GM23338 (cell line): ENCODE measurements around the gene C6orf15. TPM values are rescaled to one million over a fixed set of nuclear protein-coding genes. Genes with fewer than 3 reads are reported as not detected.

Experiments
- ATAC-seq: fragments of 200-7000 bp; cut with Tn5 transposase; 3 replicates; pipeline ENCODE4 v1.9.1; 2020
- DNase-seq: peaks from one replicate; pipeline ENCODE4 v3.0.0-alpha.2; 2015; ENCODE audit warnings: low spot score
- H2AFZ ChIP-seq: fragments of 200-600 bp; sonication (generic); 2 replicates; pipeline ENCODE4 v1.8.0; 2016; ENCODE audit warnings: antibody characterized with exemption, mild to moderate bottlenecking, moderate library complexity
- H3F3A ChIP-seq: fragments of 200-600 bp; sonication (generic); replicated peaks from 2 replicates; pipeline ENCODE4 v1.8.0; 2017; ENCODE audit warnings: antibody characterized with exemption, mixed run types, low read depth
- H3K27ac ChIP-seq: fragments of 200-600 bp; sonication (generic); 2 replicates; pipeline ENCODE4 v1.6.1; 2016; ENCODE audit warnings: low read depth
- H3K27me3 ChIP-seq: fragments of 200-600 bp; sonication (generic); 2 replicates; pipeline ENCODE4 v1.8.0; 2016; ENCODE audit warnings: mild to moderate bottlenecking, mixed run types, moderate library complexity; ENCODE audit not compliant: insufficient read depth
- H3K36me3 ChIP-seq: fragments of 200-600 bp; sonication (generic); 2 replicates; pipeline ENCODE4 v1.8.0; 2016; ENCODE audit warnings: mild to moderate bottlenecking; ENCODE audit not compliant: insufficient read depth
- H3K4me1 ChIP-seq: fragments of 200-600 bp; sonication (generic); 2 replicates; pipeline ENCODE4 v1.8.0; 2016; ENCODE audit warnings: mild to moderate bottlenecking, moderate library complexity; ENCODE audit not compliant: insufficient read depth
- H3K4me2 ChIP-seq: fragments of 200-600 bp; sonication (generic); 2 replicates; pipeline ENCODE4 v1.7.1; 2017; ENCODE audit warnings: mixed run types
- H3K4me3 ChIP-seq: fragments of 200-600 bp; sonication (generic); 2 replicates; pipeline ENCODE4 v1.6.1; 2016; ENCODE audit warnings: mixed run types
- H3K79me2 ChIP-seq: fragments of 200-600 bp; sonication (generic); replicated peaks from 2 replicates; pipeline ENCODE4 v1.8.0; 2017; ENCODE audit warnings: mild to moderate bottlenecking; ENCODE audit not compliant: insufficient read depth
- H3K9me2 ChIP-seq: fragments of 200-600 bp; sonication (generic); 2 replicates; pipeline ENCODE4 v1.8.0; 2017; ENCODE audit not compliant: insufficient read depth
- H4K20me1 ChIP-seq: fragments of 200-600 bp; sonication (generic); replicated peaks from 2 replicates; pipeline ENCODE4 v1.8.0; 2017; ENCODE audit warnings: mild to moderate bottlenecking; ENCODE audit not compliant: insufficient read depth
- H3K27ac Mint-ChIP-seq: 2 replicates; pipeline ENCODE4 v1.8.0; 2020; ENCODE audit warnings: inconsistent platforms, mild to moderate bottlenecking, moderate library complexity, mixed read lengths
- H3K27me3 Mint-ChIP-seq: 3 replicates; pipeline ENCODE4 v1.8.0; 2022; ENCODE audit warnings: low read depth, mild to moderate bottlenecking, moderate library complexity, mixed read lengths, inconsistent platforms; ENCODE audit not compliant: insufficient read depth, poor library complexity
- H3K36me3 Mint-ChIP-seq: 3 replicates; pipeline ENCODE4 v1.8.0; 2021; ENCODE audit warnings: low read depth, mild to moderate bottlenecking, inconsistent platforms, moderate library complexity, mixed read lengths
- H3K4me1 Mint-ChIP-seq: 3 replicates; pipeline ENCODE4 v1.8.0; 2020; ENCODE audit warnings: mild to moderate bottlenecking, inconsistent platforms, mixed read lengths
- H3K4me3 Mint-ChIP-seq: 3 replicates; pipeline ENCODE4 v1.8.0; 2021; ENCODE audit warnings: moderate library complexity, mild to moderate bottlenecking, inconsistent platforms, mixed read lengths
- H3K9me3 Mint-ChIP-seq: 3 replicates; pipeline ENCODE4 v1.8.0; 2020; ENCODE audit warnings: moderate library complexity, mild to moderate bottlenecking, inconsistent platforms, mixed read lengths
- CREB1 ChIP-seq: fragments of 250-450 bp; sonication (Bioruptor Pico); IDR thresholded peaks from 2 replicates; pipeline ENCODE4 v1.5.0; 2020; ENCODE audit warnings: low read depth, mild to moderate bottlenecking, moderate library complexity
- EZH2 ChIP-seq: fragments of 200-600 bp; sonication (generic); IDR thresholded peaks from one replicate; pipeline ENCODE4 v1.8.0; 2017; ENCODE audit warnings: antibody characterized with exemption, mild to moderate bottlenecking, low read depth; ENCODE audit not compliant: unreplicated experiment
- EZH2phosphoT487 ChIP-seq: fragments of 200-600 bp; sonication (generic); IDR thresholded peaks from one replicate; pipeline ENCODE4 v1.8.1; 2018; ENCODE audit warnings: antibody characterized with exemption; ENCODE audit not compliant: unreplicated experiment
- JUNB ChIP-seq: IDR thresholded peaks from one replicate; pipeline ENCODE4 v1.6.1; 2016; ENCODE audit warnings: antibody characterized with exemption; ENCODE audit not compliant: unreplicated experiment
- NANOG ChIP-seq: IDR thresholded peaks from 2 replicates; pipeline ENCODE4 v1.6.1; 2016; ENCODE audit warnings: antibody characterized with exemption, borderline replicate concordance
- POLR2AphosphoS5 ChIP-seq: IDR thresholded peaks from 2 replicates; pipeline ENCODE4 v1.6.1; 2016; ENCODE audit warnings: antibody characterized with exemption, low read depth
- REST ChIP-seq: IDR thresholded peaks from one replicate; pipeline ENCODE4 v1.6.1; 2018; ENCODE audit warnings: antibody characterized with exemption; ENCODE audit not compliant: unreplicated experiment
- STAT1 ChIP-seq: IDR thresholded peaks from one replicate; pipeline ENCODE4 v1.6.1; 2016; ENCODE audit warnings: antibody characterized with exemption; ENCODE audit not compliant: unreplicated experiment
- ZNF114 ChIP-seq: fragments of 250-450 bp; sonication (Bioruptor Pico); IDR thresholded peaks from 2 replicates; pipeline ENCODE4 v1.5.0; 2020; ENCODE audit warnings: mild to moderate bottlenecking, moderate library complexity
- ZNF331 ChIP-seq: fragments of 250-450 bp; sonication (Bioruptor Pico); IDR thresholded peaks from 2 replicates; pipeline ENCODE4 v1.5.0; 2020; ENCODE audit warnings: low read depth, mild to moderate bottlenecking, moderate library complexity
- ZNF462 ChIP-seq: fragments of 250-450 bp; sonication (Bioruptor Pico); IDR thresholded peaks from 2 replicates; pipeline ENCODE4 v1.5.0; 2020; ENCODE audit warnings: mild to moderate bottlenecking, moderate library complexity
- polyA plus RNA-seq: library from polyadenylated mRNA; unstranded; fragments of >200 nt; fragmentation: Nextera tagmentation; extraction: Ambion mirVana; gene quantifications from 2 replicates; pipeline ENCODE4 v1.2.1, GENCODE V29; 2016
- total RNA-seq: library from RNA; depleted of rRNA; stranded (reverse); fragments of >200 nt; shearing (Covaris generic); gene quantifications from 2 replicates; pipeline ENCODE4 v1.2.3, GENCODE V29; 2014
- TF ChIP-seq, protein P1 (sequence below): IDR thresholded peaks from 2 replicates; pipeline ENCODE4 v1.6.1; 2016; ENCODE audit warnings: antibody characterized with exemption
- TF ChIP-seq, protein P2 (sequence below), 2 experiments: fragments of 200-600 bp in 1 of 2; sonication (generic) in 1 of 2; conservative IDR thresholded peaks; 2 replicates each; pipeline versions ENCODE4 v1.5.1 to v1.6.1; 2016 to 2017; ENCODE audit warnings: antibody characterized with exemption in 2 of 2, low read depth in 2 of 2, mild to moderate bottlenecking in 2 of 2, moderate library complexity in 1 of 2

C6orf15 gene
- total and polyA plus RNA-seq, 2 experiments from 2014 or later = not detected

DNA sequence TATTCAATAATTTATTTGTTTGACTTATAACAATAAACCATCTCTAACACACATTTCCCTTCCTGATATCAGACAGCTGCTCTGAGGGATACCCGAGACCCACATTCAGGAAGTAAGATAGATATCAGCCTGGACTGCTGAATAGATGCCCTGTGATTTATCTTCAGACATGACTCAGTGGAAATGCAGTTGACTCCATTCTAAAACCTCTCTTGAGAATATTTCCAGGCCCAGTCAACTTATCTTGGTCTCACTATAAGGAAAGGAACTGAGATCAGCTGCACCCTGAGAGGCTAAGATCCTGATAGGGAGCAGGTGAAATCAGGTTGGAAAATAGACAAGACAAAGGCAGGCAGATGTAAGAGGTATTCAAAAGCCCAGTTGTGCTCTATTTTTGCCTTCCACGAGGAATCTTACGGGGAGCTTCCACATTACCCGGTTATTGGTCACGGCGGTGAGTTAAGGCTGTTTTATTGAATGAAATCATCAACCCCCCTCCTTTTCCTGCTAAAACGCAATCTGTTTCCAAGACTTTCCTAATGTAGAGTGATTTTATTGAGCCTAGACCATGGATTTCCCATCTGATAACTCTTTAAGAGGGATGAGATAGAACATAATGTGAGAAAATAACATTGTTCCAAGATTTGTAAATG, 25.5 kb downstream of the C6orf15 start:
- no peaks in the 10 kb centered on the region for H4K20me1 ChIP-seq
- H3K27me3 ChIP-seq = no peaks in the 10 kb centered on the region
- H2AFZ ChIP-seq = no peak overlapping the region
- no peaks in the 10 kb centered on the region for H3K4me1 ChIP-seq
- H3K4me1 Mint-ChIP-seq = peaks cover 8% of the 10 kb centered on the region
- no peak overlapping the region for H3K27ac Mint-ChIP-seq
- H3K4me2 ChIP-seq = no peak overlapping the region
- H3K4me3 Mint-ChIP-seq = no peak overlapping the region
- no peak for DNase-seq
- H3K79me2 ChIP-seq = no peaks in the 10 kb centered on the region
- H3K27ac ChIP-seq = no peak overlapping the region
- H3K4me3 ChIP-seq = no peak overlapping the region
- H3K27me3 Mint-ChIP-seq = peaks cover 11% of the 10 kb centered on the region
- ATAC-seq = no peak
- no peaks in the 10 kb centered on the region for H3K9me3 Mint-ChIP-seq
- H3F3A ChIP-seq = no peaks in the 10 kb centered on the region
- H3K36me3 ChIP-seq = no peaks in the 10 kb centered on the region
- no peaks in the 10 kb centered on the region for H3K36me3 Mint-ChIP-seq
- TF ChIP-seq STAT1 (no peak), ZNF331 (no peak), EZH2 (no peak), EZH2phosphoT487 (no peak), ZNF462 (CRISPR knock-in tag) (no peak), REST (no peak), ZNF114 (no peak), NANOG (no peak), JUNB (no peak), POLR2AphosphoS5 (no peak), CREB1 (CRISPR knock-in tag) (no peak)
- TF ChIP-seq, protein P1, sequence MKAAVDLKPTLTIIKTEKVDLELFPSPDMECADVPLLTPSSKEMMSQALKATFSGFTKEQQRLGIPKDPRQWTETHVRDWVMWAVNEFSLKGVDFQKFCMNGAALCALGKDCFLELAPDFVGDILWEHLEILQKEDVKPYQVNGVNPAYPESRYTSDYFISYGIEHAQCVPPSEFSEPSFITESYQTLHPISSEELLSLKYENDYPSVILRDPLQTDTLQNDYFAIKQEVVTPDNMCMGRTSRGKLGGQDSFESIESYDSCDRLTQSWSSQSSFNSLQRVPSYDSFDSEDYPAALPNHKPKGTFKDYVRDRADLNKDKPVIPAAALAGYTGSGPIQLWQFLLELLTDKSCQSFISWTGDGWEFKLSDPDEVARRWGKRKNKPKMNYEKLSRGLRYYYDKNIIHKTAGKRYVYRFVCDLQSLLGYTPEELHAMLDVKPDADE = no peak
- TF ChIP-seq, protein P2, sequence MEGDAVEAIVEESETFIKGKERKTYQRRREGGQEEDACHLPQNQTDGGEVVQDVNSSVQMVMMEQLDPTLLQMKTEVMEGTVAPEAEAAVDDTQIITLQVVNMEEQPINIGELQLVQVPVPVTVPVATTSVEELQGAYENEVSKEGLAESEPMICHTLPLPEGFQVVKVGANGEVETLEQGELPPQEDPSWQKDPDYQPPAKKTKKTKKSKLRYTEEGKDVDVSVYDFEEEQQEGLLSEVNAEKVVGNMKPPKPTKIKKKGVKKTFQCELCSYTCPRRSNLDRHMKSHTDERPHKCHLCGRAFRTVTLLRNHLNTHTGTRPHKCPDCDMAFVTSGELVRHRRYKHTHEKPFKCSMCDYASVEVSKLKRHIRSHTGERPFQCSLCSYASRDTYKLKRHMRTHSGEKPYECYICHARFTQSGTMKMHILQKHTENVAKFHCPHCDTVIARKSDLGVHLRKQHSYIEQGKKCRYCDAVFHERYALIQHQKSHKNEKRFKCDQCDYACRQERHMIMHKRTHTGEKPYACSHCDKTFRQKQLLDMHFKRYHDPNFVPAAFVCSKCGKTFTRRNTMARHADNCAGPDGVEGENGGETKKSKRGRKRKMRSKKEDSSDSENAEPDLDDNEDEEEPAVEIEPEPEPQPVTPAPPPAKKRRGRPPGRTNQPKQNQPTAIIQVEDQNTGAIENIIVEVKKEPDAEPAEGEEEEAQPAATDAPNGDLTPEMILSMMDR (conservative IDR thresholded peaks at IDR 0.05; ENCODE audit: low read depth in 2 of 2) = no peak
- H3K9me2 ChIP-seq = no peaks in the 10 kb centered on the region
